Right cardiac atrium (tissue), 5 donors: ENCODE measurements around the gene GATD1. TPM values are rescaled to one million over a fixed set of nuclear protein-coding genes. Genes with fewer than 3 reads are reported as not detected.

ENCODE experiments used
- ATAC-seq, 2 donors: fragments of 200-7000 bp; cut with Tn5 transposase; one replicate each; pipeline versions ENCODE4 v1.8.0 to v1.9.1; 2020; ENCODE audit warnings: moderate library complexity in 2 of 2, mild to moderate bottlenecking in 1 of 2
- DNase-seq, 3 donors: peaks; one replicate each; pipeline ENCODE4 v3.0.0-alpha.2; 2020
- H3K27ac ChIP-seq: one replicate; pipeline ENCODE4 v1.5.1; 2013; ENCODE audit warnings: mild to moderate bottlenecking, low read length, control low read depth, moderate library complexity
- H3K27me3 ChIP-seq: one replicate; pipeline ENCODE4 v1.6.1; 2013; ENCODE audit not compliant: control insufficient read depth, insufficient read depth
- H3K4me1 ChIP-seq: one replicate; pipeline ENCODE4 v1.6.1; 2013; ENCODE audit warnings: low read length; ENCODE audit not compliant: control insufficient read depth, insufficient read depth
- H3K4me3 ChIP-seq: one replicate; pipeline ENCODE4 v1.5.1; 2013; ENCODE audit warnings: low read length, control low read depth
- H3K9me3 ChIP-seq: one replicate; pipeline ENCODE4 v1.6.1; 2013; ENCODE audit warnings: low read length; ENCODE audit not compliant: control insufficient read depth
- WGBS: extraction: QIAGEN DNeasy Blood & Tissue Kit; methylation state at CpG from one replicate; pipeline ENCODE4 v1.1.7; 2013; 5-methylcytosine and 5-hydroxymethylcytosine counted together
- intact Hi-C, 4 donors: fragments of 100-400 bp; cut with DNase I; formaldehyde crosslinking; loops; one replicate each; pipeline versions ENCODE4 v1.11.0 to v1.14.0; 2022 to 2023
- polyA plus RNA-seq: library from polyadenylated mRNA; stranded (reverse); fragments of 200-250 nt; gene quantifications from one replicate; pipeline ENCODE4 v1.2.3, GENCODE V29; 2013
- total RNA-seq, 4 donors: library from RNA; stranded (reverse); fragmentation: NEBNext Ultra II Directional; extraction: Animal tissue kit (Norgen Biotek cat#: 25700); gene quantifications; one replicate each; pipeline ENCODE4 v1.2.1, GENCODE V29; 2021
- donor health status: healthy with polysubstance abuse.
- donor health status: DM: no; HTN: yes; CAD: no.
- donor health status: DM: no; HTN: no; CAD: no.
- donor health status: DM: no; HTN: yes; CAD: no; lungs with severe emphysema.
- donor health status: DM: yes; HTN: yes; CAD: no.

Gene GATD1
- total and polyA plus RNA-seq, 5 donors: 26.7 to 34.5 (median 30.4) TPM

- no peaks in the 10 kb centered on the region for H3K9me3 ChIP-seq
- ATAC-seq (no peak), DNase-seq (no peak)
- no peaks in the 10 kb centered on the region for H3K4me1 ChIP-seq
- intact Hi-C loops: no loop called here
- 68% methylated on average over 14 of the region's 14 CpGs for WGBS
- no peak overlapping the region for H3K27ac ChIP-seq
- no peak overlapping the region for H3K4me3 ChIP-seq
- H3K27me3 ChIP-seq: no peaks in the 10 kb centered on the region
These were observed 34.4 kb upstream of the GATD1 start for GRCh38 chr11:811446-812245.

GRCh38 chr11:810040-810567, 32.8 kb upstream of the GATD1 start:
- WGBS: under 1% methylated on average over 55 of the region's 55 CpGs
- Histone ChIP-seq H3K4me1 (no peaks in the 10 kb centered on the region), H3K27ac (peak overlapping the region; percentile 74), H3K4me3 (peak overlapping the region; percentile 90), H3K27me3 (no peaks in the 10 kb centered on the region), H3K9me3 (no peaks in the 10 kb centered on the region)
- intact Hi-C loops: no loop called here
- DNase-seq (peak in 1 of 3 donors; percentile 64), ATAC-seq (peak in 1 of 2 donors; percentile 1)

GRCh38 chr11:809287-810039, 32.2 kb upstream of the GATD1 start, which contains the start of gene RPLP2:
Gene RPLP2 (plus strand): TSS chr11:809967. CDS start chr11:810235, 268 bp downstream.
- no peaks in the 10 kb centered on the region for H3K9me3 ChIP-seq
- DNase-seq (peak; percentile 98 to 100 (median 99)), ATAC-seq (peak; percentile 91 to 94)
- H3K4me3 ChIP-seq: peak within 1 kb of the TSS; percentile 90
- intact Hi-C loops: no loop called here
- H3K27me3 ChIP-seq: no peaks in the 10 kb centered on the region
- WGBS: under 1% methylated on average over 81 of the region's 81 CpGs
- H3K27ac ChIP-seq: peak within 1 kb of the TSS; percentile 93
- peaks cover 1% of the 10 kb centered on the region for H3K4me1 ChIP-seq

GRCh38 chr11:808427-809286, 31.4 kb upstream of the GATD1 start:
- Histone ChIP-seq H3K4me1 (peaks cover 3% of the 10 kb centered on the region), H3K27me3 (no peaks in the 10 kb centered on the region), H3K27ac (peak overlapping the region; percentile 93), H3K9me3 (no peaks in the 10 kb centered on the region), H3K4me3 (peak overlapping the region; percentile 90)
- intact Hi-C loops: no loop called here
- 30% methylated on average over 36 of the region's 36 CpGs for WGBS
- DNase-seq: peak in 1 of 3 donors; percentile 90
- peak in 1 of 2 donors; percentile 78 for ATAC-seq

GRCh38 chr11:804599-804964, 27.3 kb upstream of the GATD1 start:
- 7% methylated on average over 18 of the region's 18 CpGs for WGBS

GRCh38 chr11:803770-804598, 26.7 kb upstream of the GATD1 start:
- Histone ChIP-seq H3K4me3 (no peak overlapping the region), H3K27ac (no peak overlapping the region), H3K9me3 (no peaks in the 10 kb centered on the region), H3K27me3 (no peaks in the 10 kb centered on the region), H3K4me1 (peaks cover 3% of the 10 kb centered on the region)
- peak in 1 of 3 donors; percentile 72 for DNase-seq
- intact Hi-C loops: no loop called here
- ATAC-seq: no peak
- WGBS: 57% methylated on average over 26 of the region's 26 CpGs

More at GRCh38 chr11:804599-804964, 27.3 kb upstream of the GATD1 start:
- intact Hi-C loops: no loop called here
- H3K27me3 ChIP-seq: no peaks in the 10 kb centered on the region
- H3K4me3 ChIP-seq: peak overlapping the region; percentile 49
- H3K9me3 ChIP-seq: no peaks in the 10 kb centered on the region
- no peak for DNase-seq
- ATAC-seq: no peak
- H3K27ac ChIP-seq: no peak overlapping the region
- H3K4me1 ChIP-seq: peaks cover 3% of the 10 kb centered on the region

- ATAC-seq: no peak
- Histone ChIP-seq H3K4me1 (peaks cover 3% of the 10 kb centered on the region), H3K27me3 (no peaks in the 10 kb centered on the region), H3K9me3 (no peaks in the 10 kb centered on the region), H3K27ac (no peak overlapping the region), H3K4me3 (no peak overlapping the region)
- WGBS: 84% methylated on average over 8 of the region's 8 CpGs
- intact Hi-C loops: no loop called here
- no peak for DNase-seq
These were observed 26.1 kb upstream of the GATD1 start for GRCh38 chr11:803467-803742.

- WGBS: 93% methylated on average over 28 of the region's 28 CpGs
- Histone ChIP-seq H3K4me3 (no peak overlapping the region), H3K4me1 (peaks cover 3% of the 10 kb centered on the region), H3K27me3 (no peaks in the 10 kb centered on the region), H3K9me3 (no peaks in the 10 kb centered on the region), H3K27ac (no peak overlapping the region)
- ATAC-seq (no peak), DNase-seq (peak in 1 of 3 donors; percentile 71)
- intact Hi-C loops: no loop called here
These were observed 25.6 kb upstream of the GATD1 start for GRCh38 chr11:802693-803466.

GRCh38 chr11:802018-802617, 24.8 kb upstream of the GATD1 start:
- Histone ChIP-seq H3K9me3 (no peaks in the 10 kb centered on the region), H3K4me1 (peaks cover 3% of the 10 kb centered on the region), H3K27me3 (no peaks in the 10 kb centered on the region), H3K27ac (no peak overlapping the region), H3K4me3 (no peak overlapping the region)
- intact Hi-C loops: no loop called here
- ATAC-seq (no peak), DNase-seq (no peak)
- 96% methylated on average over 21 of the region's 21 CpGs for WGBS
